NCI-H1694 (cell line): ENCODE results near the gene BCL2L12.

ENCODE experiments used
- DNase-seq: peaks from one replicate; lab custom pipeline; 2025; lab: John Stamatoyannopoulos, UW

BCL2L12 gene

DNA sequence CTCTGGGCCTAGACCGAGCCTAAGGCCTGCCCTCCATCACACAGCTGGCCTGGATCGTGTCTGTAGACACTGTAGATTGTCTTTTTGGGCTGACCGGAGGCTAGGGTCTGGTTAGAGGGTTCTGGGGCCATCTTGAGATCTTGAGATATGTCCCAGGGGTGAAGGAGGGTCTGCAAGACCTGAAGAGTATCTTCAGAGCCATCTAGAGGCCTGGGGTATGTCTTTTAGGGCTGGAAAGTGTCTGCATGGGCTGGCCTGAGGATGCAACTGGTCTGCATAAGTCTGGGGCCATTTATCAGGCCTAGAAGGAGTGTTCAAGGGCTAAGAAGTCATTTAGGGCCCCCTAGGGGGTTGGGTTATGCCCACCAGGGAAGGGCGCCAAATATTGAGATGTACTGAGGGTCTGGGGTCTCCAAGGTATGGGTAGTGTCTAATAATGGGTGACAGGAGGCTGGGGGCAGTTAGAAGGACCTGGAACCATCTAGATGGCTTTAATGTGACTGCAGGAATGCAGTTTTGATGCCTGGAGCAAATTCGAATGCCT lies 23.2 kb upstream of the BCL2L12 start:
- DNase-seq = no peak

DNA sequence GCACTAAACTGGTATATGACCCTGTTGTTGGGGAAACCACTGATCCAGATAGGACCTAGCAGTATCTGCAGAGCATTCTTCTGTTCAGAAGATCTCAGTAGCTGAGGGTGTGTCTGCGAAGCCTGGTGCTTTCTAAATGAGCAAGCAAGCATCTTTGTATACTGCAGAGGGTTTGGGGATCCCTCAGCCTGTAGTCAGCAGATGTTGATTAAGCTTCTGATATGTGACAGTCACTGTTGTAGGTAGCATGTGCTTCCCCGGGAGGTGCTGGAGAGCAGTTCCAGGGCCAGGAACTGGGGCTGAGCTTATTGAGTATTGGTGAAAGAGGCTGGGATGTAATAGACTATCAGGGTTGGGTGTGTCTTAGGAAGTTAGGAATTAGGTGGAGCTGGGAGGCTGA lies 22.3 kb upstream of the BCL2L12 start:
- no peak for DNase-seq

DNA sequence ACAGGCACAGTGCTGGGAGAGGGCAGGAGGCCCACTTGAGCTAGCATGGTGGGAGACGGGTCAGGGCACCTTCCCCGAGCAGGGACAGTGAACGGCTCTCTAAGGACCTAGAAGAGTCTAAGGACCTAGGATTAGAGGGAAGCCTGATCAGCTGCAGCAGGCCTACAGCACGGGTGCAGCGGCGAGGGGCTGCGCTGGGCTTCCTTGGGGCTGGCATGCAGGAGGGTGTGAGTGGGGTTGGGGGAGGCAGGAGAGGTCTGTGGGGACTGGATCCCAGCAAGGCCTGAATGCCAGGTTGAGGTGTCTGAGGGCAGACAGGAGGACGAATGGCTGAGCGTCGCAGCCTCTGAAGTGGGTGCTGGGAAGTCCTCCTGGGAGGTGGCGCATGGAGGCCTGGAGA lies 20.1 kb upstream of the BCL2L12 start:
- no peak for DNase-seq

DNA sequence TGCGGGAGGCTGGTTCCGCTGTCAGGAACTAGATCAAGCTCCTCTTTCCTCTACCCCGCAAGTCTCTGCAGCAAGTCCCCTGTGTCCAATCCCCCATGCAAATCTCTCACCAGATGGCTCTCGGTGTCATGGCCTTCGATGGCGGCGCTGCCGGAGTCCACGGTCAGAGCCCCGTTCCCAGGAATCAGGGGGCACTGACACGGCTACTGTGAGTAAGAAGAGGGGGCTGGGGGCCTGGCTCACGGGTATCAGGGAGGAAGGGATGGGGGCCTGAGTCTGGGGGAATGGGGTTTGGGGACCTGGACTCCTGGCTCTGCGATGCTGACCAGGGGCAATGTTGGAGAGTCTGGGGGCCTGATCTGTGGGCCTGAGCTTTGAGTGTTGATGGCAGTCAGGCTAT lies 19.7 kb upstream of the BCL2L12 start:
- no peak for DNase-seq

DNA sequence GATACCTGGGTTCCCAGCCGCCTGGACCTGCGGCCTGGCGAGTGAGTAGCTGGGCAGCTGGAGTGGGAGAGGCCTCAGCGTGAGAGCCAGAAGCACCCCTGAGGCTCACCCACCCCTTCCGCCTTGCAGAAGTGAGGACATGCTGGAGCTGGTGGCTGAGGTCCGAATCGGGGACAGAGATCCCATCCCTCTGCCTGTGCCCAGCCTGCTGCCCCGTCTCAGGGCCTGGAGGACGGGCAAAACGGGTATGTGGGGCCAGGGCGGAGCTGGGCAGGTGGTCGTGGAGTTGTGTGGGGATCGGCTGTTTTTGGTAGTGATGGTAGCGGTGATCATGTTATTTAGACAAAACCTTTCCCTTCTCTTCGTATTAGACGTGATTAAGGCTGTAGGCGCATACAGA lies 19.1 kb upstream of the BCL2L12 start:
- DNase-seq = no peak

DNA sequence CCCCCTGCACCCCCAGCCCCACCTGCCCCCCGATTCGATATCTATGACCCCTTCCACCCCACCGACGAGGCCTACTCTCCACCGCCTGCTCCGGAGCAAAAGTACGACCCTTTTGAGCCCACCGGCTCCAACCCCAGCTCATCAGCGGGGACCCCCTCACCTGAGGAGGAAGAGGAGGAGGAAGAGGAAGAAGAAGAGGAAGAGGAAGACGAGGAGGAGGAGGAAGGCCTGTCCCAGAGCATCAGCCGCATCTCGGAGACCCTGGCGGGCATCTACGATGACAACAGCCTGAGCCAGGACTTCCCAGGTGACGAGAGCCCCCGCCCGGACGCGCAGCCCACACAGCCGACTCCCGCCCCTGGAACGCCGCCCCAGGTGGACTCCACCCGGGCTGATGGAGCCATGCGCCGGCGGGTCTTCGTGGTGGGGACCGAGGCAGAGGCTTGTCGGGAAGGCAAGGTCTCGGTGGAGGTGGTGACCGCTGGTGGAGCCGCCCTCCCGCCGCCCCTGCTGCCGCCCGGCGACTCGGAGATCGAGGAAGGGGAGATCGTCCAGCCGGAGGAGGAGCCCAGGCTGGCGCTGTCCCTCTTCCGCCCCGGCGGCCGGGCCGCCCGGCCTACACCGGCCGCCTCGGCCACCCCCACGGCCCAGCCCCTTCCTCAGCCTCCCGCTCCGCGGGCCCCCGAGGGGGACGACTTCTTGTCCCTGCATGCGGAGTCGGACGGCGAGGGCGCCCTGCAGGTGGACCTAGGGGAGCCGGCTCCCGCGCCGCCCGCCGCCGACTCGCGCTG lies 14.5 kb upstream of the BCL2L12 start:
- no peak for DNase-seq

DNA sequence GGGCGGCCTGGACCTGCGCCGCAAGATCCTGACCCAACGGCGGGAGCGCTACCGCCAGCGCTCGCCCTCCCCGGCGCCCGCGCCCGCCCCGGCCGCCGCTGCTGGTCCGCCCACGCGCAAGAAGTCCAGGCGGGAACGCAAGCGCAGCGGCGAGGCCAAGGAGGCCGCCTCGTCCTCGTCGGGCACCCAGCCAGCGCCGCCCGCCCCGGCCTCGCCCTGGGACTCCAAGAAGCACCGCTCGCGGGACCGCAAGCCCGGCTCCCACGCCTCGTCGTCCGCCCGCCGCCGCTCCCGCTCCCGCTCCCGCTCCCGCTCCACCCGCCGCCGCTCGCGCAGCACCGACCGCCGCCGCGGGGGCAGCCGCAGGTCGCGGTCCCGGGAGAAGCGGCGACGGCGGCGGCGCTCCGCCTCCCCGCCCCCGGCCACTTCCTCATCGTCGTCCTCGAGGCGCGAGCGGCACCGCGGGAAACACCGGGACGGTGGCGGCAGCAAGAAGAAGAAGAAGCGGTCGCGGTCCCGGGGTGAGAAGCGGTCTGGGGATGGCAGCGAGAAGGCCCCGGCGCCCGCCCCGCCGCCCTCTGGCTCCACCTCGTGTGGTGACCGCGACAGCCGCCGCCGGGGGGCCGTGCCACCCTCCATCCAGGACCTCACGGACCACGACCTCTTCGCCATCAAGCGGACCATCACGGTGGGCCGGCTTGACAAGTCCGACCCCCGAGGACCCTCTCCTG lies 13.7 kb upstream of the BCL2L12 start:
- no peak for DNase-seq

DNA sequence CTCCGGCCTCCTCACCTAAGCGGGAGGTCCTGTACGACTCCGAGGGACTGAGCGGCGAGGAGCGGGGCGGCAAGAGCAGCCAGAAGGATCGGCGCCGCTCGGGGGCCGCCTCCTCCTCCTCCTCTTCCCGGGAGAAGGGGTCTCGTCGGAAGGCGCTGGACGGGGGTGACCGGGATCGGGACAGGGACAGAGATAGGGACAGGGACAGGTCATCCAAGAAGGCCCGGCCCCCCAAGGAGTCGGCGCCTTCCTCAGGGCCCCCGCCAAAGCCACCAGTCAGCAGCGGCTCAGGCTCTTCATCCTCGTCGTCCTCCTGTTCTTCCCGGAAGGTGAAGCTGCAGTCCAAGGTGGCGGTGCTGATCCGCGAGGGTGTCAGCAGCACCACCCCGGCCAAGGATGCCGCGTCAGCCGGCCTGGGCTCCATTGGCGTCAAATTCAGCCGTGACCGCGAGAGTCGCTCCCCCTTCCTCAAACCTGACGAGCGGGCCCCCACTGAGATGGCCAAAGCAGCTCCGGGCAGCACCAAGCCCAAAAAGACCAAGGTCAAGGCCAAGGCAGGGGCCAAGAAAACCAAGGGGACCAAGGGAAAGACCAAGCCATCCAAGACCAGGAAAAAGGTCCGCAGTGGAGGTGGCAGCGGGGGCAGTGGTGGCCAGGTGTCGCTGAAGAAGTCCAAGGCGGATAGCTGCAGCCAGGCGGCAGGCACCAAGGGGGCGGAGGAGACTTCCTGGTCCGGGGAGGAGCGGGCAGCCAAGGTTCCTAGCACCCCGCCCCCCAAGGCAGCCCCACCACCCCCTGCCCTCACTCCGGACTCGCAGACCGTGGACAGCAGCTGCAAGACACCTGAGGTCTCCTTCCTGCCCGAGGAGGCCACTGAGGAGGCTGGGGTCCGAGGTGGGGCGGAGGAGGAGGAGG lies 12.9 kb upstream of the BCL2L12 start:
- no peak for DNase-seq

DNA sequence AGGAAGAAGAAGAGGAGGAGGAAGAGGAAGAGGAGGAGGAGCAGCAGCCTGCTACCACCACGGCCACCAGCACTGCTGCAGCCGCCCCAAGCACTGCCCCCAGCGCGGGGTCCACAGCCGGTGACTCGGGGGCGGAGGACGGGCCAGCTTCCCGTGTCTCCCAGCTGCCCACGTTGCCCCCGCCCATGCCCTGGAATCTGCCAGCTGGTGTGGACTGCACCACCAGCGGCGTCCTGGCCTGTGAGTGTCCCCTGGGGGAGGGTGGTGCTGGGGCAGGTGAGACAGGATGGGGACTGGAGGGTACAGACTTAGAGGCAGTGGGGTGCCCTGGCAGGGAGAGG lies 12.3 kb upstream of the BCL2L12 start:
- DNase-seq = no peak

DNA sequence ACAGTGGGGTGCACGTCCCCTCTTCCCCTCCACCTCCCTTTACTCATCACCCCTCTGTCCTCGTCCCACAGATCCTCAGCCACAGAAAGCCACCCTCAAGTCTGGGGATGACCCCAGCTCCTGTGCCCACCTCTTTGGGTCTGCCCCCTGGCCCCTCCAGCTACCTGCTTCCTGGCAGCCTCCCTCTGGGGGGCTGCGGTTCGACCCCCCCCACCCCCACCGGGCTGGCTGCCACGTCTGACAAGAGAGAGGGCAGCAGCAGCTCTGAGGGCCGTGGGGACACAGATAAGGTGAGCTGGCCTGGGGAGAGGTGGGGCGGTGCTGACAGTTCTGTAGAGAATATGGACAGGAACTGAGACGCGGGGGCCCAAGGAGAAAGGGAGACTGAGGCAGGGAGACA lies 11.2 kb upstream of the BCL2L12 start:
- DNase-seq = no peak

DNA sequence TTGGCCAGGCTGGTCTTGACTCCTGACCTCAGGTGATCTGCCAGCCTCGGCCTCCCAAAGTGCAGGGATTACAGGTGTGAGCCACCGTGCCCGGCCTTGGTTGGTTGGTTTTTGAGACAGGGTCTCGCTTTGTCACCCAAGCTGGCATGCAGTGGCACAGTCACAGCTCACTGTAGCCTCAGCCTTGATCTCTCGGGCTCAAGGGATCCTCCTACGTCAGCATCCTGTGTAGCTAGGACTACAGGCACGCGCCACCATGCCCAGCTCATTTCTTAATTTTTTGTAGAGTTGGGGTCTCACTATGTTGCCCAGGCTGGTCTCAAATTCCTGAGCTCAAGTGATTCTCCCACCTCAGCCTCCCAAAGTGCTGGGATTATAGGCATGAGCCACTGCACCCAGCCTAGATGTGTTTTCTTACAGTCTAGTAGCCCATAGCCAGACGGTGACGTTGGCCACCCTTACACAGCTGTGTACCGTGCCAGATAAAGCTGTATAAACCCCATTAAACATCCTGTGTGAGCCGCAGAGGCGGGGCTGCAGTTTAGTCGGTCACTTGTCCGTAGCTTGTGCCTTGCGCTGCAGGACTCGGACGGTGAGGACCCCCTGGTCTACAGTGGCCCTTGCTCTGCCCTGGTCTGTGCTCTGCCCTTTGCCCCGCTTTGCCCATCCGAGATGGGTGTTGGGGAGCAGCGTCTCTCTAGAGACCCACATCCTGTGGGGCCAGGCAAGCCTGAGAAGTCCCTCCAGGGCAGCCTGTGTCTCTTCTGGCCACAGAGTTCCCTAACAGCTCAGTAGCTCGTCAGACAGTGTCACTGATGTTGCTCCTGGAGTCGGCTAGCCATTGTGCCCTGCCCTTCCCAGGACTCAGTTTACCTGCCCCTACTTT lies 9.9 kb upstream of the BCL2L12 start:
- no peak for DNase-seq

DNA sequence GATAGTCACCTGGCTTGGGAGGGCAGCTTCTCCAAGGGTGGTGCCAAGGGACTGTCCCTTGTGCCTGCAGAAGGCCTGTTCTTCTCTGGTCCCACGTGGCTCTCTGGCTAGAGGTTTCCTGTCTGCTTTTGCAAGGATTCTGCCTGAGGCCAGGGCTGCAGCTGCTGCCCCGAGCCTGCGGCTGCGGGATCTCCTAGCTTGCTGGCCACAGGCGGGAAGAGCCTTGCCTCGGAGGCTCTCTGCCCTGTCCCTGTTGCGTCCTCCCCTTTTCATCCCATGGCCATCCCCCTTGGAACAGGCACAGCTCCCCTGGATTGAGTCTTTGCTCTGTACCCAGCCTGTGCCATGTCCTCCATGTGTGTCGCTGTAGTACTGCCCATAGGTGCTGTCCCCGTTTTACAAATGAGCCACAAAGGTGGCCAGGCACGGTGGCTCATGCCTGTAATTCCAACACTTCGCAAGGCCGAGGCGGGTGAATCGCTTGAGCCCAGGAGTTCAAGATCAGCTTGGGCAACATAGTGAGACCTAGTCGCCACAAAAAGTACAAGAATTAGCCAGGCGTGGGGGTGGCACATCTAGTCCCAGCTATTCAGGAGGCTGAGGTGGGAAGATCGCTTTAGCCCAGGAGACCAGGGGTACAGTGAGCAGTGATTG lies 9.2 kb upstream of the BCL2L12 start:
- DNase-seq = no peak

DNA sequence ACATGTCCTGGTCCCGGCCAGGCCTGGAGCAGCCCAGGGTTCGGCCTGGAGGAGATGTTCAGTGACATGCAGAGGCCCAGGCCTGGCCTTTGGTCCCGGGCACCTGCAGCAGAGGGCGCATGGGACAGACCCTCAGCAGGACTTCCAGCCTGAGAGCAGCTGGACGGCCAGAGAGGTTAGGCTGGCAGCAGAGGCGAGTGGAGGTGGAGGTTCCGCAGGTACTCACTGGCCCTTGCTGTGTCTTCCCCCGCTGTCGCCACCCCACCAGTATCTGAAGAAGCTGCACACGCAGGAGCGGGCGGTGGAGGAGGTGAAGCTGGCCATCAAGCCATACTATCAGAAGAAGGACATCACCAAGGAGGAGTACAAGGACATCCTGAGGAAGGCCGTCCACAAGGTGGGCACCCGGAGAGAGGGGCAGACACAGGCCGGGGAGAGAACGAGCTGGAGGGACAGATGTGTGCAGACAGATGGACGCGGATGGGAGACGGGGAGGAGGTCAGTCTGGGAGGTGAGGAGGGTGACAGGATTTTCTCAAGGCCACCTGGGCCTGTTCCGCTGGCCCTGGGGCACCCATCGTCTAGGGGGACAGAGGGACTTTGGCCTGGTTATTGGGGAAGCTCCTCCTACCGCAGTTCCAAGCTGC lies 8.1 kb upstream of the BCL2L12 start:
- no peak for DNase-seq

DNA sequence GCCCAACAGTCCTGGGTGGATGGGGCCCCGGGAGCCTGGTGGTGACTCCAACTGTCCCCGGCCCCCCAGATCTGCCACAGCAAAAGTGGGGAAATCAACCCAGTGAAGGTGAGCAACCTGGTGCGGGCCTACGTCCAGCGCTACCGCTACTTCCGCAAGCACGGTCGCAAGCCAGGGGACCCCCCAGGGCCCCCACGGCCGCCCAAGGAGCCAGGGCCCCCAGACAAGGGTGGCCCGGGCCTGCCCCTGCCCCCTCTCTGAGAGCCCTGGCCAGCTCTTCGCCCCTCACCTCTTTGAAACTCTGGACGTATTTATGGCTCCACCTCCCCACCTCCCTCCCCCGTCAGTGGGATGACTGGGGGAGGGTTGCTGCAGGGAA lies 7.6 kb upstream of the BCL2L12 start:
- no peak for DNase-seq

DNA sequence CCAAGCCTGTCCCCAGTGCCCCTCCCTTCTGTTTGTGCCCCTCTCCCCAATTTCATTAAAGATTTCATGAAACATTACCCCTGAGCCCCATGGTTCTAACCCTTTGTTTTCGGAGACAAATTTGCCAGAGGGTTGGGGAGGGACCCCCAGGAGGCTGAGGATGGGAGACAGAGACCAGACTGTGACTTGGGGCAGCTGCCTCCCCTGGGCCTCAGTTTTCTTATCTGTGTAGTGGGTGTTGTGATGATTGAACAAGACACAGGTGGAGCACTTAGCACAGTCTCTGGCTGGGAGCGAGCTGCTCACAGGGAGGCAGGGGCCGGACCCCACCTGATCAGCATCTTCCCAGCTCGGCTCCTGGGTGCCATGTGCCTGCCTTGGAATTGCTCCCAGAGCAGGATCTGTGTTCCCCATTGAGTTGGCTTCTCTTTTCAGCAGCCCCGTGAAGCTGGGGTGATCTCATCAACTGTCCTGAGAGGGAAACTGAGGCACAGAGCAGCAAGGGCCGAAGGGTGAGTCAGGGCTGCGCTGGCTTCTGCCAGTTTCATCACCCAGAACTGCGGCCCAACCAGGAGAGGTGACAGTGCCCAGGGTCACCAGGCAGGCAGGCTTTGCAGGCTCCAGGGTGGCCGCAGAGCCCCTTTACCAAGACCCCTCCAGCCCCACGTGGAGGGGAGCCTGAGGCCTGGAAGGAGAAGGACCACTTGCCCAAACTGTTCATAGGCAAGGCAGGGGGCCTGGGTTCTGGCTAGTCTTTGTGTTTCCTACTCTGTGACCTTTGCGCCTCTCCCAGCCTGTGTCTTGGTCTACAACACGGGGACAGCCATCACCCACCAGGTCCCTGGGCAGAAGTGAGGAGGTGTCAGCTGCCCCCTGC lies 6.9 kb upstream of the BCL2L12 start:
- DNase-seq = no peak

DNA sequence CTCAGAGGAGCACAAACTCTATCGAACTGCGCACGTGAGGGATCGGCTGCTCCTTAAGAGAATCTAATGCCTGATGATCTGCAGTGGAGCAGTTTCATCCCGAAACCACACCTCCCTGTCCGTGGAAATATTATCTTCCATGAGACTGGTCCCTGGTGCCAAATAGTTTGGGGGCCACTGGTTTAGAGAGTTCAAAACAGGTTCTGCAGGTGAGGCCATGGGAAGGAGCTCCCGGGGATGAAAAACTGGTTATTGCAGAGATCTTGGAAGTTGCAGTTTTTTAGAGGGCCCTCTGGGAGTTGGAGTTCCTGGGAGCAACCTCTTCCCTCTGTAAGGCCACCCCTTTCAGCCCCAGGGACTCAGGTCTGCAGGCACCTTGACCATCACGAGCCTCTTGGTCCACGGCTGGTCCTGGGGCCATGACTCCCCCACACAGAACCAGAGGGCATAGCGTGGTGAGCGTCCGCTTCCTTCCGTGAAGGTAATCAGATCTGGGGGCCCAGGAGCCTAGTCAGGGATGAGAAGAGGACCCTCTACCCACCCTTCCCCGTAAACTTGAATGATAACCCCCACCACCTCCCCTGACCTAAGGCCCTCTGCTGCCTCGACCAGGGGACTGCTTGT lies 5.3 kb upstream of the BCL2L12 start:
- no peak for DNase-seq

DNA sequence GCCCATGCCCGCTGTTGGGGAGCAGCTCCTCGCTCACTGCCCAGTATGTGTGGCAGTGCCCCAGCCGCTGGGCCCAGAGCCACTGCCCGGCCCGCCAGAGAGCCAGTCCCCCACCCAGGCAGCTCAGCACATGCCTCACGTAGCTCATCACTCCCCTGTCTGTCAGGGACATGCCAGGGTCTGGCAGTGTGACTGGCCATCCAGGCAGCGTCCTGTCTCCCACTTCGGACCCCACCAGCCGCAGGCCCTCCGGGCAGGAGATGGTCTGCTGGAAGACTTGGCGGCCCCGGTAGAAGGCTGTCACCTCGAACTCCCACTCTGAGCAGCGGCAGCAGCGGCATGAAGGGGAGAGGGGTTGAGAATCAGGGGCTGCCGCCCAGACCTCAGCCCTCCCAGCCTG lies 3.7 kb upstream of the BCL2L12 start:
- DNase-seq = no peak

DNA sequence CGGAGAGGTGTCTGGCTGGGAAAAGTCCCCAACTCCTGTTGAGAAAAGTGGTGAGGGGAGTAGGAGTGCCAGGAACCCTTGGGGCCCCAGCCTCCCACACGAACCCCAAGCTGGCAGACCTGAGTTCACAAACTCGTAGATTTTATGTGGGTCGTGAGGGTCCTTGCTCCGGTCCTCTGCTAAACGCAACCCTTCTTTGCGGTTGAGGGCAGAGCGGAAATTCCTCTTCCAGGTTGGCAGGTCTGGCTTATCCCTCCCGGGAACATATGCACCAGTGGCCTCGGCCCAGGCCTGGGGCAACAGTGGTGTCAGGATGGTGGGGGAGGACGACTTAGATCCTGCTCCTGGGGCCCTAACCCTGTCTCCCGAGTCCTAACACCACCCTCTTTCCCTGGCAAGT lies 2.5 kb upstream of the BCL2L12 start:
- DNase-seq = no peak
